ENCODE results near the gene MAML3. TPM values are rescaled to one million over a fixed set of nuclear protein-coding genes. Genes with fewer than 3 reads are reported as not detected.

The MAML3 gene
- total and polyA plus RNA-seq, 12 donors, result 1.1 to 4.6 (median 2.6) TPM

- H3K4me3 ChIP-seq, result no peak overlapping the region
- H3K9me3 ChIP-seq, result peaks cover 0 to 6% (median 0%) of the 10 kb centered on the region in 11 donors
- H3K4me1 ChIP-seq, result peaks cover 0 to 22% (median 0%) of the 10 kb centered on the region in 9 donors
- H3K27me3 ChIP-seq, result no peaks in the 10 kb centered on the region
- intact Hi-C loops (cut with DNase I), result loop anchor here in 1 of 10 donors (10.0 kb wide), 1 partner anchor 115 kb away; no protein-coding TSS in a partner anchor
- H3K27ac ChIP-seq, result no peak overlapping the region
- no peaks in the 10 kb centered on the region for H3K36me3 ChIP-seq
- TF ChIP-seq CTCF (IDR thresholded peaks at IDR 0.05), result no peak
- ATAC-seq (no peak), DNase-seq (no peak)
- WGBS, 2 donors, result 85% methylated on average over 4 of the region's 4 CpGs
Observed at GRCh38 chr4:139869810-139870209, 284.2 kb downstream of the MAML3 start.

- WGBS, 2 donors, result 81 to 83% methylated on average over 13 of the region's 13 CpGs
- H3K27ac ChIP-seq, result no peak overlapping the region
- intact Hi-C loops (cut with DNase I), result no loop called here
- no peaks in the 10 kb centered on the region for H3K9me3 ChIP-seq
- peaks cover 0 to 8% (median 0%) of the 10 kb centered on the region in 9 donors for H3K4me1 ChIP-seq
- no peak overlapping the region for H3K4me3 ChIP-seq
- no peak for ATAC-seq
- TF ChIP-seq CTCF (IDR thresholded peaks at IDR 0.05), result no peak
- no peaks in the 10 kb centered on the region for H3K36me3 ChIP-seq
- H3K27me3 ChIP-seq, result no peaks in the 10 kb centered on the region
- DNase-seq, result no peak
Observed at GRCh38 chr4:139866276-139866962, 287.6 kb downstream of the MAML3 start.

- DNase-seq (no peak), ATAC-seq (no peak)
- H3K36me3 ChIP-seq, result no peaks in the 10 kb centered on the region
- H3K4me3 ChIP-seq, result no peak overlapping the region
- no peak for TF ChIP-seq CTCF (IDR thresholded peaks at IDR 0.05)
- no peak overlapping the region for H3K27ac ChIP-seq
- WGBS, 2 donors, result 97 to 99% methylated on average over 5 of the region's 5 CpGs
- peaks cover 0 to 8% (median 0%) of the 10 kb centered on the region in 9 donors for H3K4me1 ChIP-seq
- H3K9me3 ChIP-seq, result no peaks in the 10 kb centered on the region
- H3K27me3 ChIP-seq, result no peaks in the 10 kb centered on the region
- intact Hi-C loops (cut with DNase I), result no loop called here
Observed at GRCh38 chr4:139865537-139865936, 288.4 kb downstream of the MAML3 start.

- H3K36me3 ChIP-seq, result no peaks in the 10 kb centered on the region
- no peaks in the 10 kb centered on the region for H3K27me3 ChIP-seq
- WGBS, 2 donors, result 84 to 89% methylated on average over 3 of the region's 3 CpGs
- ATAC-seq, result no peak
- H3K4me1 ChIP-seq, result peaks cover 0 to 8% (median 0%) of the 10 kb centered on the region in 9 donors
- H3K27ac ChIP-seq, result no peak overlapping the region
- no peaks in the 10 kb centered on the region for H3K9me3 ChIP-seq
- H3K4me3 ChIP-seq, result no peak overlapping the region
- intact Hi-C loops (cut with DNase I), result no loop called here
- no peak for TF ChIP-seq CTCF (IDR thresholded peaks at IDR 0.05)
- no peak for DNase-seq
Observed at GRCh38 chr4:139863531-139863930, 290.5 kb downstream of the MAML3 start.

All from heart right ventricle (tissue), 16 donors.